HG02840 (cell line): ENCODE data around the gene CKLF.

Experiments used
- ATAC-seq: cut with Tn5 transposase; IDR thresholded peaks from one replicate; pipeline ENCODE4 v1.9.1; 2021; ENCODE audit warnings: mild to moderate bottlenecking, moderate library complexity, moderate number of reproducible peaks; ENCODE audit not compliant: unreplicated experiment, low FRiP score

Gene CKLF

GRCh38 chr16:66539623-66540469 lies 12.5 kb upstream of the CKLF start:
- ATAC-seq: no peak

GRCh38 chr16:66541388-66542355 lies 10.7 kb upstream of the CKLF start:
- no peak for ATAC-seq

- ATAC-seq: no peak
These were observed 10.0 kb upstream of the CKLF start for GRCh38 chr16:66542396-66542795.

GRCh38 chr16:66543541-66543940 lies 8.8 kb upstream of the CKLF start:
- ATAC-seq: no peak

- ATAC-seq: no peak
These were observed 8.2 kb upstream of the CKLF start for GRCh38 chr16:66544016-66544757.

GRCh38 chr16:66547101-66547989 lies 5.0 kb upstream of the CKLF start:
- no peak for ATAC-seq

- ATAC-seq: no peak
These were observed 4.3 kb upstream of the CKLF start for GRCh38 chr16:66548068-66548467.

GRCh38 chr16:66548868-66549267 lies 3.5 kb upstream of the CKLF start:
- ATAC-seq: no peak

- no peak for ATAC-seq
These were observed 2.9 kb upstream of the CKLF start, which contains the start of gene TK2 for GRCh38 chr16:66549284-66550131. TK2 (minus strand) TSS chr16:66550122; CDS start chr16:66550061, 61 bp downstream.

GRCh38 chr16:66551348-66551759 lies 1.0 kb upstream of the CKLF start:
- ATAC-seq: no peak

- ATAC-seq: no peak
These were observed 539 bp upstream of the CKLF start for GRCh38 chr16:66551788-66552285.

GRCh38 chr16:66553223-66553622 lies 847 bp downstream of the CKLF start:
- ATAC-seq: no peak

- ATAC-seq: no peak
These were observed 1.6 kb downstream of the CKLF start for GRCh38 chr16:66554021-66554420.

GRCh38 chr16:66554495-66554894 lies 2.1 kb downstream of the CKLF start:
- ATAC-seq: no peak

- no peak for ATAC-seq
These were observed 7.7 kb downstream of the CKLF start for GRCh38 chr16:66560107-66560506.

- no peak for ATAC-seq
These were observed 9.2 kb downstream of the CKLF start for GRCh38 chr16:66561381-66562080.

GRCh38 chr16:66562409-66562808 lies 10.0 kb downstream of the CKLF start:
- no peak for ATAC-seq

GRCh38 chr16:66562986-66563385 lies 10.6 kb downstream of the CKLF start:
- ATAC-seq: no peak
